GM12873 (cell line): ENCODE data around the gene DYNC1LI1.

ENCODE experiments used
- CTCF ChIP-seq: IDR thresholded peaks from 2 replicates; pipeline ENCODE4 v1.5.1; 2012; ENCODE audit warnings: low read depth, mild to moderate bottlenecking, moderate library complexity, low read length, control low read depth; ENCODE audit not compliant: insufficient read depth; ENCODE audit errors: missing control alignments

DYNC1LI1 gene

GRCh38 chr3:32564195-32564594, 6.5 kb downstream of the DYNC1LI1 start:
- TF ChIP-seq CTCF = no peak

GRCh38 chr3:32562640-32563039, 8.0 kb downstream of the DYNC1LI1 start:
- TF ChIP-seq CTCF = no peak

GRCh38 chr3:32557640-32558352, 12.9 kb downstream of the DYNC1LI1 start:
- no peak for TF ChIP-seq CTCF

GRCh38 chr3:32556332-32556731, 14.3 kb downstream of the DYNC1LI1 start:
- TF ChIP-seq CTCF = no peak

GRCh38 chr3:32553973-32554372, 16.7 kb downstream of the DYNC1LI1 start:
- no peak for TF ChIP-seq CTCF

GRCh38 chr3:32553459-32553858, 17.2 kb downstream of the DYNC1LI1 start:
- no peak for TF ChIP-seq CTCF

GRCh38 chr3:32552013-32552412, 18.6 kb downstream of the DYNC1LI1 start:
- TF ChIP-seq CTCF = no peak
